Head of caudate nucleus (tissue), 42 donors: ENCODE measurements around the gene SRP68.
"Not testable (repeated sequence)": the region's sequence is repeated elsewhere in the genome, so short reads cannot be mapped to it uniquely, and the experiment has no call there.

Experiments used
- DNase-seq, 42 donors: peaks; one replicate each; pipeline versions ENCODE4 v3.0.0 to v3.0.0-alpha.2; 2020 to 2021; ENCODE audit warnings: mixed read lengths in 7 of 42
- intact Hi-C: fragments of 100-400 bp; cut with DNase I; formaldehyde crosslinking; loops from one replicate; pipeline ENCODE4 v1.15.0; 2022

Gene SRP68

GRCh38 chr17:76079956-76080767, 7.8 kb upstream of the SRP68 start:
- peak in 3 of 42 donors; percentile 14 to 30 (median 29) for DNase-seq
- intact Hi-C loops = no loop called here

- DNase-seq = peak in 4 of 42 donors; percentile 0 to 21 (median 12)
These were observed 7.2 kb upstream of the SRP68 start for GRCh38 chr17:76079535-76079955.

DNA sequence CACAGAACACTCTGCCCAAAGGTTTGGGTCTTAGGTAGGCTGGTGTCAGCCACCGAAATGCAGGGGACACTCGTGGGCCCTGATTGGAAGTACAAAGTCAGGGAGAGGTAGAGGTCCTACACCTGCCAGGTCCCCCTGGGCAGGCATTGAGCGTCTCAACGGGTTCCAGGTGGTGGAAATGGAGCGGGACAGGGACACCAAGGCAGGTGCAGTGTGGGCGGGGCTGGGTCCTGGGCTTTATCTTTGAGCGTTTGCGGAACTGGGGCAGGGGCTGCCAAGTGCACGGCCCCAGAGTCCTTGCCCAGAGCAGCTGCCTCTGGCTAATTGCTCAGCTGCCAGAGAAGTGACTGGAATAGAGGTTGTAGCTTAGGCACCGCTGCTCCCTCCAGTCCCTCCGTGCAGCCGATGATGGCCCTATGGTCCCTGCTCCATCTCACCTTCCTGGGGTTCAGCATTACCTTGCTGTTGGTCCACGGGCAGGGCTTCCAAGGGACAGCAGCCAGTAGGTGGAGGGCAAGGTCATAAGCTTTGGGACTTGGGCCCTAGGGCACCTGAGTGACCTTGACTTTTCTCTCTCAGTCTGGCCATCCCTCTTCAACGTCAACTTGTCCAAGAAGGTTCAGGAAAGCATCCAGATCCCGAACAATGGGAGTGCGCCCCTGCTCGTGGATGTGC, 6.7 kb upstream of the SRP68 start, which contains the start of gene ZACN:
Gene ZACN, plus strand, starts transcription at position 323 of the 675 bp plus-strand sequence. Its CDS starts 83 bp downstream, at position 406.
- intact Hi-C loops = no loop called here
- DNase-seq = peak in 3 of 42 donors; percentile 12 to 25 (median 23)

More at GRCh38 chr17:76079535-76079955, 7.2 kb upstream of the SRP68 start:
- intact Hi-C loops = no loop called here

DNA sequence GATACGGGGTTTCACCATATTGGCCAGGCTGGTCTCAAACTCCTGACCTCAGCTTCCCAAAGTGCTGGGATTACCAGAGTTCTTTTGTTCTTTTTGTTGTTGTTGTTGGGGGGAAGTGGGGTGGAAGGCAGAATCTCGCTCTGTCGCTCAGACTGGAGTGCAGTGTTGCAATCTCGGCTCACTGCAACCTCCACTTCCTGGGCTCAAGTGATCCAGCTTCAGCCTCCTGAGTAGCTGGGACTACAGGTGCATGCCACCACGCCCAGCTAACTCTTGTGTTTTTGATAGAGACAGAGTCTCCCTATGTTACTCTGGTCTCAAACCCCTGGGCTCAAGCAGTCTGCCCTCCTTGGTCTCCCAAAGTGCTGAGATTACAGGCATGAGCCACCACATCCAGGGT, 6.1 kb upstream of the SRP68 start:
- intact Hi-C loops = not testable (repeated sequence)
- peak in 2 of 42 donors; percentile 3 to 15 for DNase-seq

DNA sequence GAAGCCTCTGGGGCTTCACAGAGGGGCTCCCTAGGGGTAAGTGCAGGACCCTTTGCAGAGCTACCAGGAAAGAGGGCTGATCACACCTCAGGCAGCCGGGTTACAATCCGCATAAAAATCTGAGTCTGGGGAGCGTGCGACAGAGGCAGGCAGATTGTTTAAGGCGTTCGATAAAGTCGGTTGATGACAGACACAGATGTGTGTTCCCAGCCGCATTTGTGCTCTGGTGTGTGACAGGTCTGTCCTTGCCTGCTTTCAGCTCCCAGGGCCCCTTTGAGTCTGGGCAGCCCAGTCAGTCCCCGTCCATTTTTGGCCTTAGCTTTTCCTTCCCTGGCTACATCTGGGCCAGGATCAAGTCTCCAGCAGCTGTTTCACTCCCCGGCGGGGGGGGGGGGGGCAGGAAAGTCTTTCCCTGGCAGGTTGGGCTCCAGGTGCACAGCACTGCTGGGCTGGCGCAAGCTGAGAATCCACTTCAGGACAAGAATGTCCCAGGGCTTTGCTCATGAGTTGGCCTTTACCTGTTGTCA, 5.3 kb upstream of the SRP68 start:
- DNase-seq = peak in 1 of 42 donors; percentile 7
- intact Hi-C loops = no loop called here

DNA sequence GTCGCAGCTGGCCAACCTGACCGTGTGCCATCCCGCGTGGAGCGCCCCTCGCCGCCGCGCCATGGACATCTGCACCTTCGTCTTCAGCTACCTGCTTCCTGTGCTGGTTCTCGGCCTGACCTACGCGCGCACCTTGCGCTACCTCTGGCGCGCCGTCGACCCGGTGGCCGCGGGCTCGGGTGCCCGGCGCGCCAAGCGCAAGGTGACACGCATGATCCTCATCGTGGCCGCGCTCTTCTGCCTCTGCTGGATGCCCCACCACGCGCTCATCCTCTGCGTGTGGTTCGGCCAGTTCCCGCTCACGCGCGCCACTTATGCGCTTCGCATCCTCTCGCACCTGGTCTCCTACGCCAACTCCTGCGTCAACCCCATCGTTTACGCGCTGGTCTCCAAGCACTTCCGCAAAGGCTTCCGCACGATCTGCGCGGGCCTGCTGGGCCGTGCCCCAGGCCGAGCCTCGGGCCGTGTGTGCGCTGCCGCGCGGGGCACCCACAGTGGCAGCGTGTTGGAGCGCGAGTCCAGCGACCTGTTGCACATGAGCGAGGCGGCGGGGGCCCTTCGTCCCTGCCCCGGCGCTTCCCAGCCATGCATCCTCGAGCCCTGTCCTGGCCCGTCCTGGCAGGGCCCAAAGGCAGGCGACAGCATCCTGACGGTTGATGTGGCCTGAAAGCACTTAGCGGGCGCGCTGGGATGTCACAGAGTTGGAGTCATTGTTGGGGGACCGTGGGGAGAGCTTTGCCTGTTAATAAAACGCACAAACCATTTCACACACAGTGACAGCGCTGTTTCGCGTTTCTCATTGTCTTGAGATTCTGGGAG, 4.7 kb upstream of the SRP68 start:
- intact Hi-C loops = no loop called here
- peak in 2 of 42 donors; percentile 17 to 39 for DNase-seq

DNA sequence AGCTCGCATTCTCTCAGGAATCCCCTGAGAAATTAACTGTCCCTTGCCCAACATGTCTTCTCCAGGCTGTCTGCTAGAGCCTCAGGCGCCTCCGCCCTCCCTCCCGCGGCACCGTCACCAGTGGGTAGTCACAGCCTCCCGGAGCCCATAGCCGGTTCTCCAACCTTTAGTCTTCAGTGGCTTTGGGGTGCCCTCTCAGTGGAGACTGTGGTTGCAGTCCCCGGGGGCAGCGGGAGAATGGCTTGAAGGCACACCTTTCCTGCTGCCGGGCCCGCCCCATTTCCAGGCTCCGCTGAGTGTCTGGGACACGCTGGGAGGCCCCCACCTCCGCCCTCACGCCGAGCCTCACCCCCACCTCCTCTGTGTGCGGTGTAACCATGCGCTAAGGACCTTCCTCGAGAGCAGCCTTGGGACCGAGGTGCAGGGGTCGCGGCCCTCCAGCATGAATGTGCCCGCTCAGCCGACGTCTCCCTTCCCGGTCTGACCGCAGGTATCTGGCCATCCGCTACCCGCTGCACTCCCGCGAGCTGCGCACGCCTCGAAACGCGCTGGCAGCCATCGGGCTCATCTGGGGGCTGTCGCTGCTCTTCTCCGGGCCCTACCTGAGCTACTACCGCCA, 3.9 kb upstream of the SRP68 start:
- peak in 1 of 42 donors; percentile 11 for DNase-seq
- intact Hi-C loops = no loop called here

- intact Hi-C loops = no loop called here
- peak in 3 of 42 donors; percentile 18 to 56 (median 30) for DNase-seq
These were observed 3.2 kb upstream of the SRP68 start for GRCh38 chr17:76075364-76076145.

DNA sequence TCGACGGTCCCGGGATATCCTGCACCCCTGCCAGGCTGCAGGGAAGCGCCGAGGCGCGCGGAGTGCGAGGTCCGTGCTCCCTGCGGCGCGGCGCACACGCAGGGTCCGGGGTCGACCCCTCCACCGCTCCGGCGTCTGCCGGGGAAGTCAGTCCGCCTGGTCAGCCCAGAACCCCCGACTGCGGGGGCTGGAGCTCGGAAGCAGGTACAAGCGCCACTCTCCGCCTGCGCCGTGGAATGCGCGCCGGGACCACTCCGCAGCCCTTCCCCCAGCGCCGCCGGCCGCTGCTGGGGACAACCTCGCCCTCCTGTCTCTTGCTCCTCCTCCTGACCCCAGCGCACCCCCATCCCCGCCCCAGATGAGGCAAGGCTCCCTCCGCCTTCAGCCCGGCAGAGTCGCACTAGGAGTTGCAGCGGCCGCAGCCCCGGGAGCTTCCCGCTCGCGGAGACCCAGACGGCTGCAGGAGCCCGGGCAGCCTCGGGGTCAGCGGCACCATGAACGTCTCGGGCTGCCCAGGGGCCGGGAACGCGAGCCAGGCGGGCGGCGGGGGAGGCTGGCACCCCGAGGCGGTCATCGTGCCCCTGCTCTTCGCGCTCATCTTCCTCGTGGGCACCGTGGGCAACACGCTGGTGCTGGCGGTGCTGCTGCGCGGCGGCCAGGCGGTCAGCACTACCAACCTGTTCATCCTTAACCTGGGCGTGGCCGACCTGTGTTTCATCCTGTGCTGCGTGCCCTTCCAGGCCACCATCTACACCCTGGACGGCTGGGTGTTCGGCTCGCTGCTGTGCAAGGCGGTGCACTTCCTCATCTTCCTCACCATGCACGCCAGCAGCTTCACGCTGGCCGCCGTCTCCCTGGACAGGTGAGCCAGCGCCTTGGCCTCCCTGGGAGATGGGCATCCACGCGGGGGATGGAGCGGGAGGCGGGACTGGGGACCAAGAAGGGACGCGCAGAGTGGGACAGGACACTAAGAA, 2.4 kb upstream of the SRP68 start, which contains the start of gene GALR2:
Gene GALR2, plus strand, starts transcription at position 392 of the 974 bp plus-strand sequence. Its CDS starts 103 bp downstream, at position 495.
- intact Hi-C loops = no loop called here
- DNase-seq = peak in 1 of 42 donors; percentile 14

DNA sequence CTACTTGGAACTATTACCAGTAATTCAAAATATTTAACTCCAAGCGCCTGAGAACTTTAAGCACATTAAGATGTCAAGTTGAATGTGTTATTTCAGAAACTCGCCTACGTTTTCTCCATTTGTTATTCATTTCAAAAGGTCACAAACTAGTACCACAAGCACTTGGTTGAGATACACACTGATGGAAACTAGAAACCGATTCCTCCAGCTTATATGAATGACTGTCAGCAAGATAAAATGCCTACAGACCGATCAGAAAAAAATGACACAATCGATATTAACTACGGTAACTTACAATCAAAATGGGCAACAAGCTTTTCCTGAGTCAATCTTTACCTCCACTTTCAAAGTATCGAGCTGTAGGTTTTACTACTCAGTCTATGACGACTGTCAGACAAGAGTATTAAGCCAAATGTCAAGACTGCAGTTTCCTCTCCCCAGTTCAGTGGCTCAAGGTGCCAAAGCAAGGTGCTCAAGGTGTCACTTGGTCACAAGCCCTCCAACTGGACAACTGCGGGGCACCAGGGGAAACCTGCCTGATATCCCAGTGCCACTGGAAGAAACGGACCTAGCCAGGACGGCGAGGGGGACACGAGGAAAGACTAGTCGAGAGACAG, 678 bp downstream of the SRP68 start:
- DNase-seq = peak in 1 of 42 donors; percentile 15
- intact Hi-C loops = loop anchor here (1.0 kb wide), 1 partner anchor 32 kb away; the partner anchor contains the start of gene EXOC7

- intact Hi-C loops = no loop called here
- DNase-seq = no peak
These were observed 6.5 kb downstream of the SRP68 start for GRCh38 chr17:76065775-76066174.

DNA sequence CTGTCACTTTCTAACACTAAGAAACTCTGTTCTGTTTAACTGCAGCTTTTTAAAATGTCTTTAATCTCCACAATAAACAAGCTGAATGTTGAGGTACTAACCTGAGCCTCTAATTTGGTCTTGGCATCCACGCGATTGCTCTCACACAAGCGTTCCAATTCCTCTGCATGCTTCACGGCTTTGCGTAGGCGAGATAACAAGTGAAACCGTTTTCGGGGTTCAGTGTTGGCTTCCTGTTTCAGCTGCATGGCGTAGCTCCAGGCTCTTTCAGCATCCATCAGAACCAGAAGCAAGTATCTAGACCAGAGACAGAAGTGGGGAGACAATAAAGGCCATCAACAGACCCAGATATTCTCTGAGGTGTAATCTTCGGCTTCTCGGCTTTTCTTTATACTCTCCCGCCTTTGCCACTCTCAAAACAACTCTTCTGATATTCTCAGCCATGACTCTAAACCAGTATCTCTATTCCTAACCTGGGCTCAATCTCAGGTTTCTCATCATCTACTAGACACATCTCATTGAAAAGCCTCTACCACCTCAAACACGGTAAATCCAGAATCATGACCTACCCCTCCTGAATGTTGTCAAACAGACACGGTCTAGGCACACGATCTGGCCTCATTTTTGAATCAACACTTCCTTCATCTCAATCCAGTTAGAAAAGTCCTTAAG, 8.3 kb downstream of the SRP68 start:
- no peak for DNase-seq
- intact Hi-C loops = no loop called here

DNA sequence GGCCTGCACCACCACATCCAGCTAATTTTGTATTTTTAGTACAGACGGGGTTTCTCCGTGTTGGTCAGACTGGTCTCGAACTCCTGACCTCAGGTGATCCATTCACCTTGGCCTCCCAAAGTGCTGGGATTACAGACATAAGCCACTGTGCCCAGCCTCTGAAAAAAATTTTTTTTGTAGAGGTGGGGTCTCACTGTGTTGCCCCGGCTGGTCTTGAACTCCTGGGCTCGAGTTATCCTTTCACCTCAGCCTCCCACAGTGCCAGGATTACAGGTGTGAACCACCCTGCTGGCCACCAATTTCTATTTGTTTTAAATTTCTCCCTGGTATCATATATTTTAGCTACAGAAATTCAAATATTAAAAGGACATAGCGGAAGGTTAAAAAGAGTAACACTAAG, 14.1 kb downstream of the SRP68 start:
- intact Hi-C loops, DNase-seq: not testable (repeated sequence)

DNA sequence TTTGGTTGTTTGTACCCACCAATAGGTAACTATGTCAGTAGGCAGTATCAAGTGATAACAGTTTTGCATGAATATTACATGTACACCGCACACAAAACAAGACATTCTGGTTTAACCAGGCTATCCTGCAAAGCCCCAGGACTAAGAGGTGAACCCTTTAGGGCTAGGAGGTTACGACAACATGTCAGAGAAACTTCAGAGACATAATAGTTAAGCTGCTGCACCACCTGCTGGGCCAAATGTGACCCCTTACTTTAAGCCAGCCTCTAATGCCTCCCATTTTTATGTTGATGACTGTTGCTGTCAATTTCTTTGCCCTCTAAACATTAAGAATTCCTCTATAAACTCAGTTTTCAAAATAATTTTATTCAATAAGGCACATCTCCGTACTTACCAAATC, 15.4 kb downstream of the SRP68 start:
- intact Hi-C loops = no loop called here
- DNase-seq = no peak

DNA sequence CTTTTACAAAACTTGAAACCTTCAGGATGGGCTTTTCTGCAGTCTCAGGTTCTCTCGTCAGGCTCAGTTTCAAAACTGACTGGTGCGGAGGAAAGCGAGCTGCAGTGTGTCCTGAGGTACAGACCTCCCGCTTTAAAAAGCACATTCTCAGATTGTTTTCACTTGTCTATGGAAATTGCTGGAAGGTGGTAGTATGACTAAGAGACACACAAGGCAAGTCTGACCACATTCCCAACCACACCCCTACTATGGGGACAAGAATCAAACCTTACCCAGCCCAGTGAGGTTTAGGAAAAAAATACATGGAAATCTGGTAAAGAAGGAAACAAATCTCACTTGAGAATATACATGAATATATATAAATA, 18.2 kb downstream of the SRP68 start:
- DNase-seq = no peak
- intact Hi-C loops = no loop called here
